Panc1 (cell line): ENCODE data around the gene CRHR2.

ENCODE experiments used
- POLR2AphosphoS5 ChIP-seq: IDR thresholded peaks from 2 replicates; pipeline ENCODE4 v1.6.1; 2012; ENCODE audit warnings: mild to moderate bottlenecking, low read depth, low read length, moderate library complexity
- TCF7L2 ChIP-seq: IDR thresholded peaks from 2 replicates; pipeline ENCODE4 v1.6.1; 2011; ENCODE audit warnings: mild to moderate bottlenecking, low read depth, low read length, inconsistent platforms
- TF ChIP-seq, protein P1 (sequence below), 2 experiments: IDR thresholded peaks; 2 replicates each; pipeline ENCODE4 v1.6.1; 2011 to 2012; ENCODE audit warnings: low read depth in 2 of 2, control low read depth in 1 of 2, low read length in 1 of 2, mild to moderate bottlenecking in 1 of 2, moderate library complexity in 1 of 2; ENCODE audit not compliant: insufficient read depth in 1 of 2
- TF ChIP-seq, protein P2 (sequence below): fragments of 450-650 bp; IDR thresholded peaks from 2 replicates; pipeline ENCODE4 v1.5.1; 2017; ENCODE audit warnings: mild to moderate bottlenecking

DNA sequence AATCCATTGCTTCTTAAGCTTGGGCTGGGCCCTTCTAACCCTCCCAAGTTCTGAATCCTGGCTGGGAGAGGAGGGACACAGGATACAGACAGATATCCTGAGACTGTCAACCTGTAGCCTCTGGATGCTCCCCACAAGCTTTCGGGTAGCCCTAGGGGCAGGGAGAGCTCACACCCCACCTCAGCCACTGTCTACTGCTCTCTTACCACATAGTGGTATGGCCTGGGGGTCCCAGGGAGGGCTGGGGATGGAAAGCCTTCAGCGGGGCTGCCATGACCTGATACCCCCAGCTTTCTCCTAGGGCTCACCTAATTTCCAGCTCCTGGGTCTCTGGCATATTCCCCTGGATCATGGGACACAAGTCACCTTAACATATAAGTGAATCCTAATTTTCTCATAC is 25.1 kb downstream of the CRHR2 start:
- TF ChIP-seq, protein P1, sequence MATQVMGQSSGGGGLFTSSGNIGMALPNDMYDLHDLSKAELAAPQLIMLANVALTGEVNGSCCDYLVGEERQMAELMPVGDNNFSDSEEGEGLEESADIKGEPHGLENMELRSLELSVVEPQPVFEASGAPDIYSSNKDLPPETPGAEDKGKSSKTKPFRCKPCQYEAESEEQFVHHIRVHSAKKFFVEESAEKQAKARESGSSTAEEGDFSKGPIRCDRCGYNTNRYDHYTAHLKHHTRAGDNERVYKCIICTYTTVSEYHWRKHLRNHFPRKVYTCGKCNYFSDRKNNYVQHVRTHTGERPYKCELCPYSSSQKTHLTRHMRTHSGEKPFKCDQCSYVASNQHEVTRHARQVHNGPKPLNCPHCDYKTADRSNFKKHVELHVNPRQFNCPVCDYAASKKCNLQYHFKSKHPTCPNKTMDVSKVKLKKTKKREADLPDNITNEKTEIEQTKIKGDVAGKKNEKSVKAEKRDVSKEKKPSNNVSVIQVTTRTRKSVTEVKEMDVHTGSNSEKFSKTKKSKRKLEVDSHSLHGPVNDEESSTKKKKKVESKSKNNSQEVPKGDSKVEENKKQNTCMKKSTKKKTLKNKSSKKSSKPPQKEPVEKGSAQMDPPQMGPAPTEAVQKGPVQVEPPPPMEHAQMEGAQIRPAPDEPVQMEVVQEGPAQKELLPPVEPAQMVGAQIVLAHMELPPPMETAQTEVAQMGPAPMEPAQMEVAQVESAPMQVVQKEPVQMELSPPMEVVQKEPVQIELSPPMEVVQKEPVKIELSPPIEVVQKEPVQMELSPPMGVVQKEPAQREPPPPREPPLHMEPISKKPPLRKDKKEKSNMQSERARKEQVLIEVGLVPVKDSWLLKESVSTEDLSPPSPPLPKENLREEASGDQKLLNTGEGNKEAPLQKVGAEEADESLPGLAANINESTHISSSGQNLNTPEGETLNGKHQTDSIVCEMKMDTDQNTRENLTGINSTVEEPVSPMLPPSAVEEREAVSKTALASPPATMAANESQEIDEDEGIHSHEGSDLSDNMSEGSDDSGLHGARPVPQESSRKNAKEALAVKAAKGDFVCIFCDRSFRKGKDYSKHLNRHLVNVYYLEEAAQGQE (IDR thresholded peaks at IDR 0.05; ENCODE audit: insufficient read depth in 1 of 2, low read depth in 2 of 2, low read length in 1 of 2) = no peak
- TF ChIP-seq POLR2AphosphoS5 (no peak), TCF7L2 (no peak)
- TF ChIP-seq, protein P2, sequence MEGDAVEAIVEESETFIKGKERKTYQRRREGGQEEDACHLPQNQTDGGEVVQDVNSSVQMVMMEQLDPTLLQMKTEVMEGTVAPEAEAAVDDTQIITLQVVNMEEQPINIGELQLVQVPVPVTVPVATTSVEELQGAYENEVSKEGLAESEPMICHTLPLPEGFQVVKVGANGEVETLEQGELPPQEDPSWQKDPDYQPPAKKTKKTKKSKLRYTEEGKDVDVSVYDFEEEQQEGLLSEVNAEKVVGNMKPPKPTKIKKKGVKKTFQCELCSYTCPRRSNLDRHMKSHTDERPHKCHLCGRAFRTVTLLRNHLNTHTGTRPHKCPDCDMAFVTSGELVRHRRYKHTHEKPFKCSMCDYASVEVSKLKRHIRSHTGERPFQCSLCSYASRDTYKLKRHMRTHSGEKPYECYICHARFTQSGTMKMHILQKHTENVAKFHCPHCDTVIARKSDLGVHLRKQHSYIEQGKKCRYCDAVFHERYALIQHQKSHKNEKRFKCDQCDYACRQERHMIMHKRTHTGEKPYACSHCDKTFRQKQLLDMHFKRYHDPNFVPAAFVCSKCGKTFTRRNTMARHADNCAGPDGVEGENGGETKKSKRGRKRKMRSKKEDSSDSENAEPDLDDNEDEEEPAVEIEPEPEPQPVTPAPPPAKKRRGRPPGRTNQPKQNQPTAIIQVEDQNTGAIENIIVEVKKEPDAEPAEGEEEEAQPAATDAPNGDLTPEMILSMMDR = no peak
